ENCODE measurements around the gene RPS6KA4. TPM values are rescaled to one million over a fixed set of nuclear protein-coding genes. Genes with fewer than 3 reads are reported as not detected.
A peak's percentile ranks its signal among the peaks of the same experiment; 100 is the strongest.

RPS6KA4 gene
- total RNA-seq, 2 experiments from 2014 or later = 31.4 to 34.3 TPM

DNA sequence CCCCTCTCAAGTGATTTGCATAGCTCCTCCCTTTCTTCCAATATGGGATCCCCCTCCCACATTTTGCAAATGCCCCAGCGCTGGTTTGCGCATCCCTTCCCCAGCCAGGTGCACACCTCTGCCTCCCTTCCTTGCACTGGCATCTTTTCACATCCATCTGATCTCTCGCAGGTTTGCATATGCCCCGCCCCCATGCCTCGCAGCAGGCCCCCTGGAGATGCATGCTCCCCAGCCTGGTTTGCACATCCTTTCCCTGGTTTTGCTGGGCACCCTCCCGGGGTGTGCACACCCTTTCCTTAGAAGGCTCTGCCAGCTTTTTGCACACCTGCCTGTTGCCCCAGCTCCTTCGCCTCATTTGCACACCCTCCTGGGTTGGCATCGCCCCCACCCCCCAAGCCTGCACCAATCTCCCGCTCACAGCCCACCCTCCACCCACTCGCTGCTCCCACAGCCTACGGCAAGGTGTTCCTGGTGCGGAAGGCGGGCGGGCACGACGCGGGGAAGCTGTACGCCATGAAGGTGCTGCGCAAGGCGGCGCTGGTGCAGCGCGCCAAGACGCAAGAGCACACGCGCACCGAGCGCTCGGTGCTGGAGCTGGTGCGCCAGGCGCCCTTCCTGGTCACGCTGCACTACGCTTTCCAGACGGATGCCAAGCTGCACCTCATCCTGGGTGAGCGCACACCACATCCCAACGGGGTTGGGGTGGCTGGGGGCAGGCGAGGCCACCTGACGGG is 917 bp downstream of the RPS6KA4 start:
- Mint-ChIP-seq H3K9me3 (no peaks in the 10 kb centered on the region), H3K4me1 (ENCODE audit: low read depth) (peaks cover 37% of the 10 kb centered on the region), H3K4me3 (peak overlapping the region; percentile 91), H3K36me3 (peaks cover 20% of the 10 kb centered on the region), H3K27me3 (no peaks in the 10 kb centered on the region), H3K27ac (peak overlapping the region; percentile 58)
- CTCF ChIA-PET = interaction anchor here (1.0 to 1.5 kb wide), 10 partner anchors 12 to 384 kb away, joined by 3 to 7 read pairs (median 3); partner anchors contain the start of genes CCDC88B, PRDX5 and TRMT112
- intact Hi-C loops (cut with micrococcal nuclease) = loop anchor here (2.0 kb wide), 2 partner anchors 17 to 89 kb away; no protein-coding TSS in a partner anchor
- DNase-seq = peak; percentile 38
- POLR2A ChIA-PET = interaction anchor here (1.0 to 1.1 kb wide), 3 partner anchors 11 to 89 kb away, joined by 3 read pairs; no protein-coding TSS in a partner anchor

GRCh38 chr11:64360448-64360921 is 1.5 kb downstream of the RPS6KA4 start:
- H3K9me3 Mint-ChIP-seq = no peaks in the 10 kb centered on the region
- H3K4me3 Mint-ChIP-seq = peak overlapping the region; percentile 91
- H3K27ac Mint-ChIP-seq = no peak overlapping the region
- DNase-seq = no peak
- peaks cover 24% of the 10 kb centered on the region for H3K36me3 Mint-ChIP-seq
- POLR2A ChIA-PET = interaction anchor here (1.1 kb wide), 1 partner anchor 12 kb away, joined by 3 read pairs; no protein-coding TSS in a partner anchor
- intact Hi-C loops (cut with micrococcal nuclease) = no loop called here
- CTCF ChIA-PET = interaction anchor here (0.6 to 1.5 kb wide), 7 partner anchors 12 to 89 kb away, joined by 3 to 7 read pairs (median 3); partner anchors contain the start of genes CCDC88B, PRDX5 and TRMT112
- peaks cover 37% of the 10 kb centered on the region for H3K4me1 Mint-ChIP-seq (ENCODE audit: low read depth)
- no peaks in the 10 kb centered on the region for H3K27me3 Mint-ChIP-seq

DNA sequence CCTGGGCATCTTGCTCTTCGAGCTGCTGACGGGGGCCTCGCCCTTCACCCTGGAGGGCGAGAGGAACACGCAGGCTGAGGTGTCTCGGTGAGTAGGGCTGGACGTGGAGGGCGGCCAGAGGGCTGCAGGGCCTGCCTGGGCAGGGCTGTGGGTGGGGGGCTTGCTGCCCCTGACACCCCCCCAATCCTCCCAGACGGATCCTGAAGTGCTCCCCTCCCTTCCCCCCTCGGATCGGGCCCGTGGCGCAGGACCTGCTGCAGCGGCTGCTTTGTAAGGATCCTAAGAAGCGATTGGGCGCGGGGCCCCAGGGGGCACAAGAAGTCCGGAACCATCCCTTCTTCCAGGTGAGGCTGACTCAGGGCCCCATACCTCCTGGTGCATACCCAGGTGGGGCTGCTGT is 2.7 kb downstream of the RPS6KA4 start:
- Mint-ChIP-seq H3K4me1 (ENCODE audit: low read depth) (peaks cover 34% of the 10 kb centered on the region), H3K4me3 (no peak overlapping the region), H3K27me3 (no peaks in the 10 kb centered on the region), H3K27ac (peak overlapping the region; percentile 60), H3K9me3 (no peaks in the 10 kb centered on the region), H3K36me3 (peaks cover 28% of the 10 kb centered on the region)
- CTCF ChIA-PET = interaction anchor here (1.4 kb wide), 1 partner anchor 19 kb away, joined by 5 read pairs; no protein-coding TSS in a partner anchor
- intact Hi-C loops (cut with micrococcal nuclease) = no loop called here
- POLR2A ChIA-PET = no interaction called here
- no peak for DNase-seq

GRCh38 chr11:64362339-64362738 is 3.4 kb downstream of the RPS6KA4 start:
- Mint-ChIP-seq H3K27ac (peak overlapping the region; percentile 60), H3K36me3 (peaks cover 30% of the 10 kb centered on the region), H3K4me3 (no peak overlapping the region), H3K27me3 (no peaks in the 10 kb centered on the region), H3K9me3 (no peaks in the 10 kb centered on the region), H3K4me1 (ENCODE audit: low read depth) (peaks cover 34% of the 10 kb centered on the region)
- DNase-seq = no peak
- POLR2A ChIA-PET = no interaction called here
- intact Hi-C loops (cut with micrococcal nuclease) = no loop called here
- CTCF ChIA-PET = no interaction called here

GRCh38 chr11:64364435-64364834 is 5.5 kb downstream of the RPS6KA4 start:
- H3K27ac Mint-ChIP-seq = no peak overlapping the region
- POLR2A ChIA-PET = no interaction called here
- H3K4me1 Mint-ChIP-seq (ENCODE audit: low read depth) = peaks cover 23% of the 10 kb centered on the region
- peaks cover 34% of the 10 kb centered on the region for H3K36me3 Mint-ChIP-seq
- no peaks in the 10 kb centered on the region for H3K9me3 Mint-ChIP-seq
- CTCF ChIA-PET = interaction anchor here (0.7 kb wide), 1 partner anchor 415 kb away, joined by 4 read pairs; no protein-coding TSS in a partner anchor
- DNase-seq = no peak
- H3K27me3 Mint-ChIP-seq = no peaks in the 10 kb centered on the region
- intact Hi-C loops (cut with micrococcal nuclease) = no loop called here
- H3K4me3 Mint-ChIP-seq = no peak overlapping the region

DNA sequence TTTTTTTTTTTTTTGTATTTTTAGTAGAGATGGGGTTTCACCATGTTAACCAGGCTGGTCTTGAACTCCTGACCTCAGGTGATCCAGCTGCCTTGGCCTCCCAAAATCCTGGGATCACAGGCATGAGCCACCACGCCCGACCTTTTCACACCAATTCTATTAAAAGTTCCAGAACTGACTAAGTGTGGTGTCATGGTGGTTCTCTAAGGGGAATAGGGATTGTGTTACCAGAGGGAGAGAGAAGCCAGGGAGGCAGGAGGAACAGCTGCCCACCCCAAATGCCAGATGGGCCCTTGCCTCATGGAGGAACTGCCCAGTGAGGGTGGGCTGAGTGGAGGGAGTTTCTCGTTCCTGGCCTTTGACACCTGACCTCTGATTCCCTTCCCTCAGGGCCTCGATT is 5.9 kb downstream of the RPS6KA4 start:
- H3K4me1 Mint-ChIP-seq (ENCODE audit: low read depth) = peaks cover 18% of the 10 kb centered on the region
- no peak overlapping the region for H3K27ac Mint-ChIP-seq
- ChIA-PET POLR2A (no interaction called here), CTCF (interaction anchor here (0.7 kb wide), 1 partner anchor 415 kb away, joined by 4 read pairs; no protein-coding TSS in a partner anchor)
- H3K9me3 Mint-ChIP-seq = no peaks in the 10 kb centered on the region
- DNase-seq = no peak
- H3K4me3 Mint-ChIP-seq = no peak overlapping the region
- intact Hi-C loops (cut with micrococcal nuclease) = no loop called here
- peaks cover 36% of the 10 kb centered on the region for H3K36me3 Mint-ChIP-seq
- H3K27me3 Mint-ChIP-seq = no peaks in the 10 kb centered on the region

DNA sequence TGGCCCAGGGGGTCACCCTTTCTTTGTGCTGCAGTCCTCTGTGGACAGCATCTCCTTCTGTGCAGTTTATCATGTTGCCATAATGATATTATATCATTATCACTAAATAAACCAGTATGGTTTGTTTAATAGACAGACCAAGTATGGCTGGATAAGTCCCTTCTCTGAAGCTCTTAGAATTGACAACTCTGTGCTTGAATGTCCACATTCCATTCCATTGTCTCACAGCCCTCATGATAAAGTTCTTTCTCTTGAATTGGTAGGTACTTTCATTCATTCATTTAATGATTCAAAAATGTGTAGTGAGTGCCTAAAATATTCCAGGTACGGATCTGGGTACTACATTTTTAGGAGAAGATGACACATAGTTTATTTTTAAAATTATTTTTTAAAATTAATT is 7.8 kb downstream of the RPS6KA4 start:
- H3K4me1 Mint-ChIP-seq (ENCODE audit: low read depth) = peaks cover 5% of the 10 kb centered on the region
- POLR2A ChIA-PET = no interaction called here
- H3K27me3 Mint-ChIP-seq = no peaks in the 10 kb centered on the region
- intact Hi-C loops (cut with micrococcal nuclease) = no loop called here
- DNase-seq = no peak
- no peaks in the 10 kb centered on the region for H3K9me3 Mint-ChIP-seq
- peaks cover 29% of the 10 kb centered on the region for H3K36me3 Mint-ChIP-seq
- CTCF ChIA-PET = interaction anchor here (1.3 kb wide), 1 partner anchor 83 kb away, joined by 4 read pairs; no protein-coding TSS in a partner anchor
- H3K4me3 Mint-ChIP-seq = no peak overlapping the region
- no peak overlapping the region for H3K27ac Mint-ChIP-seq

- DNase-seq = no peak
- intact Hi-C loops (cut with micrococcal nuclease) = no loop called here
- H3K36me3 Mint-ChIP-seq = peaks cover 24% of the 10 kb centered on the region
- H3K4me3 Mint-ChIP-seq = no peak overlapping the region
- H3K4me1 Mint-ChIP-seq (ENCODE audit: low read depth) = no peaks in the 10 kb centered on the region
- POLR2A ChIA-PET = no interaction called here
- no peaks in the 10 kb centered on the region for H3K27me3 Mint-ChIP-seq
- CTCF ChIA-PET = interaction anchor here (1.3 kb wide), 1 partner anchor 81 kb away, joined by 4 read pairs; no protein-coding TSS in a partner anchor
- no peak overlapping the region for H3K27ac Mint-ChIP-seq
- H3K9me3 Mint-ChIP-seq = no peaks in the 10 kb centered on the region
These were observed 9.1 kb downstream of the RPS6KA4 start for GRCh38 chr11:64367931-64368672.

DNA sequence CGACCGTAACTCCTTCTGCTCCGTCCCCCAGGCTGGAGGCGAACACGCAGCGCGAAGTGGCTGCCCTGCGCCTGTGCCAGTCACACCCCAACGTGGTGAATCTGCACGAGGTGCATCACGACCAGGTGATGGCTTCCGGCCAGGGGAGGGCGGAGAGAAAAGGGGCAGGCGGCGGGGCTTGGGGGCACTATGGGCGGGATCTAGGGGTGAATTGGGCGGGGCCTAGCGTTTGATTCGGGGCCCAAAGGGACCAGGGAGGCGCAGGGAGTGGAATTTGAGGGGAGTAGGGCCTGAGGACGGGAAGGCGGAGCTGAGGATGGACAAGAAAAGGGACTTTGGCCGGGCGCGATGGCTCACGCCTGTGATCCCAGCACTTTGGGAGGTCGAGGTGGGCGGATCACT is 9.7 kb downstream of the RPS6KA4 start:
- Mint-ChIP-seq H3K4me3 (no peak overlapping the region), H3K27me3 (no peaks in the 10 kb centered on the region), H3K9me3 (no peaks in the 10 kb centered on the region), H3K27ac (no peak overlapping the region), H3K36me3 (peaks cover 23% of the 10 kb centered on the region), H3K4me1 (ENCODE audit: low read depth) (no peaks in the 10 kb centered on the region)
- ChIA-PET CTCF (no interaction called here), POLR2A (no interaction called here)
- intact Hi-C loops (cut with micrococcal nuclease) = no loop called here
- DNase-seq = no peak

- intact Hi-C loops (cut with micrococcal nuclease) = no loop called here
- no peak overlapping the region for H3K27ac Mint-ChIP-seq
- no peaks in the 10 kb centered on the region for H3K9me3 Mint-ChIP-seq
- POLR2A ChIA-PET = no interaction called here
- DNase-seq = no peak
- CTCF ChIA-PET = no interaction called here
- no peaks in the 10 kb centered on the region for H3K4me1 Mint-ChIP-seq (ENCODE audit: low read depth)
- no peaks in the 10 kb centered on the region for H3K27me3 Mint-ChIP-seq
- H3K36me3 Mint-ChIP-seq = peaks cover 19% of the 10 kb centered on the region
- no peak overlapping the region for H3K4me3 Mint-ChIP-seq
These were observed 10.8 kb downstream of the RPS6KA4 start for GRCh38 chr11:64369440-64370421.

DNA sequence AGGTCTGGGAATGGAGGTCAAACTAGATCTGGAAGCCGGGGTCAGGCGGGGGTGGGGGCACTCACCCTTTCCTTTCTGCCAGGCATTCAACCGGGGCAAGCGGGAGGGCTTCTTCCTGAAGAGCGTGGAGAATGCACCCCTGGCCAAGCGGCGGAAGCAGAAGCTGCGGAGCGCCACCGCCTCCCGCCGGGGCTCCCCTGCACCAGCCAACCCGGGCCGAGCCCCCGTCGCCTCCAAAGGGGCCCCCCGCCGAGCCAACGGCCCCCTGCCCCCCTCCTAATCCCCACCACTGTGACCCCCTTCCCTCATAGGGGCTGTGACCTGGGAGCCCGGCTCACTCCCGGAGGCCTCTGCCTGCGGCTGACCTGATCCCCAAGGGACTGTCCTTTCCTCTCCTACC is 12.2 kb downstream of the RPS6KA4 start:
- no peaks in the 10 kb centered on the region for H3K27me3 Mint-ChIP-seq
- H3K4me3 Mint-ChIP-seq = no peak overlapping the region
- H3K27ac Mint-ChIP-seq = no peak overlapping the region
- DNase-seq = no peak
- no peaks in the 10 kb centered on the region for H3K9me3 Mint-ChIP-seq
- H3K4me1 Mint-ChIP-seq (ENCODE audit: low read depth) = no peaks in the 10 kb centered on the region
- intact Hi-C loops (cut with micrococcal nuclease) = no loop called here
- POLR2A ChIA-PET = no interaction called here
- H3K36me3 Mint-ChIP-seq = peaks cover 15% of the 10 kb centered on the region
- CTCF ChIA-PET = no interaction called here
